CD4-positive, alpha-beta T cell treated with Interleukin-21 for 1 hour (primary cell): Measurements from ENCODE around the gene CST9L.

Experiments used
- DNase-seq: peaks from one replicate; pipeline ENCODE4 v3.0.0-alpha.2; 2020

CST9L gene

GRCh38 chr20:23542801-23543200 is 25.5 kb downstream of the CST9L start:
- DNase-seq, result no peak

- DNase-seq, result no peak
Observed at GRCh38 chr20:23541776-23542175, 26.5 kb downstream of the CST9L start.

- no peak for DNase-seq
Observed at GRCh38 chr20:23541330-23541729, 27.0 kb downstream of the CST9L start.

DNA sequence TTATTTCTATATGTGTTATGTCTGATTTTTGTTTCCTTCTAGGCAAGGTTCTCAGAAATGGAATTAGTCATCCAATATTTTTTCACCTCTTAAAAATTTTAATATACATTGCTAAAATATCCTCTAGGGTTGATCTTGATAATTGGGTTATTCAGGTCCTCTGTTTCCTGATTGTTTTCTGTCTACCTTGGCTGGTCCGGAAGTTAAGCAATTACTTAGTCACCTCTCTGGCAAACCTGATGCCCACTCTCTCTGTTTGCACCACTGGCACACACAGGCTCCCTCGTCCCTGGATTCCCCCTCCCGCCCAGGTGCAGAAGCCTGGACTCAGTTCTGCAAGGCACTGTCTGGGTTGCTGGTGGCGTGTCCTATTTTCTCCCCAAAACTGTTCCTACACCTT is 27.7 kb downstream of the CST9L start:
- DNase-seq, result no peak

- DNase-seq, result no peak
Observed at GRCh38 chr20:23537030-23537429, 31.3 kb downstream of the CST9L start.

- no peak for DNase-seq
Observed at GRCh38 chr20:23536328-23536974, 31.8 kb downstream of the CST9L start.

DNA sequence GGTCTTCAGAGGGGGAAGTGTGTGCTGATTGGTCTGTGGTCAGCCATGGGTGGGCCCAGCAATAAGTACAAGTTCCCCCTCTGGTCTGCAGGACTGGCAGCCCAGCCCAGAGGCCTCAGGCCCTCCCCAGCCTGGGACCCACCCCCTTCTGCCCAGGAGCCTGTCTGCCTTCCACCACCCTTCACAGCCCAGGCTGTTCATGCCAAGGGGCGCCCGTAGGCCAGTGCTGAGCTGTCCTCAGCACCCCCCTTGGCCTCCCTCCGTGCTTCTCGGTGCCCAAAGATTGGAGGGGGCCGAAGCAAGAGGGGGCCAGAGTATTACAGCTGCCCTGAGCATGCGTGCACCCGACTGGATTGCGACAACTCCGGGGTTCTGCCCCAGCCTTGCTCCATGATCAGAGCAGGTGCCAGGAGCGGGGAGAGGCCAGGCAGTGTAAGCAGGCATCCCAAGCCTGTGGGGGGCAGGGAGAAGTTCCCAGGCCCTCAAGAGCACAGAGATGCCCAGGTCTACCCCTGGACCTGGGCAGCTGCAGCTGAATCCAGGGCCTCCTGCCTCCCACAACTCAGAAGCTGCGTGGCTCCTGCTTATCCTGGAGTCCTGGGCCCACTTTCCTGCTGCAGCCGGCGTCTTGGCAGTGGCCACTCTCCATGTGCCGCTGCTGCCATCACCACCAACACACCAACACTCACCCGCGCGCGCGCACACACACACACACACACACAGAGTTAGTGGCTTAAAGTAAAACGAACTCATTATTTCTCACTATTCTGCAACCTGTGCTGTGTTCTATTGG is 33.3 kb downstream of the CST9L start:
- no peak for DNase-seq

GRCh38 chr20:23533161-23533560 is 35.1 kb downstream of the CST9L start:
- no peak for DNase-seq

- no peak for DNase-seq
Observed at GRCh38 chr20:23532533-23532932, 35.8 kb downstream of the CST9L start.

DNA sequence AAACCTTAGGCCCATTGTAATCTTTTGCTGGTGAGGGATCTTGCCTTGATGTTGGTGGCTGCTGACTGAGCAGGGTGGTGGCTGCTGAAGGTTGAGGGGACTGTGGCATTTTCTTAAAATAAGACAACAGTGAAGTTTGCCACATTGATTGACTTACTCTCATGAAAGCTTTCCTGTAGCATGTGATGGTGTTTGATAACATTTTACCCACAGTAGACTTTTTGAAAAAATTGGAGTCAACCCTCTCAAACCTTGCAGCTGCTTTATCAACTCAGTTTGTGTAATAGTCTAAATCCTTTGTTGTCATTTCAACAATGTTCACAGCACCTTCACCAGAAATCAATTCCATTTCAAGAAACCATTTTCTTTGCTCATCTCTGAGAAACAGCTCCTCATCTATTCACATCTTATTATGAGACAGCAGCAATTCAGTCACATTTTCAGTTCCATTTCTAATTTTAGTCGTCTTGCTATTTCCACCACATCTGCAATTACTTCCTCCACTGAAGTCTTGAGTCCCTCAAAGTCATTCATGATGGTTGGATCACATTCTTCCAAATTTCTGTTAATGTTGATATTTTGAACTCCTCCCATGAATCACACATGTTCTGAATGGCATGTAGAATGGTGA is 37.2 kb downstream of the CST9L start:
- DNase-seq, result no peak

DNA sequence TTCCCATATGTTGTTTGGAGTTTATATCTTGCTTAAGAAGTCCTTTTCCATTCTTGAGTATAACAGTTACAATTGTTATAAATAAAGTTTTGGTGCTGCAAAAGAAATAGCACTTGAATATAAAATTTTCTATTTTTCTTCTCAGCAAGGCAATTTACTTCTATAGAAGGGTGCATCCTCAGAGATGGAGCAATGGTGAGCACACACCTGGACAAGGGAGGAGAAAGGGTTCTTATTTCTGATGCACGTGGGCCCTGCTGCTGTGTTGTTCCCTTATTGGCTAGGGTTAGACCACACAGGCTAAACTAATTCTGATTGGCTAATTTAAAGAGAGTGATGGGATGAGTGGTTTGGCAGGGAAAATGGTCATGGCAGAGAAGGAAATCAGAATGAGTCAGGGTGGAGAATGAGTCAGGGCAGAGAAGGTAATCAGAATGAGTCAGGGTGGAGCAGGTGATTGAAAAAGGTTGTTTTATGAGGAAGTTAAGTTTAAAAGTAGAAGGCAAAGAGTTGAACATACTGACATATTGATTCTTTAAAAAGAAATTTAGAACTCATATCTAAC is 39.3 kb downstream of the CST9L start:
- DNase-seq, result no peak

- DNase-seq, result no peak
Observed at GRCh38 chr20:23526850-23527249, 41.4 kb downstream of the CST9L start.

- no peak for DNase-seq
Observed at GRCh38 chr20:23524146-23524545, 44.1 kb downstream of the CST9L start.

GRCh38 chr20:23520185-23520584 is 48.1 kb downstream of the CST9L start:
- DNase-seq, result no peak

GRCh38 chr20:23519556-23519955 is 48.7 kb downstream of the CST9L start:
- no peak for DNase-seq

DNA sequence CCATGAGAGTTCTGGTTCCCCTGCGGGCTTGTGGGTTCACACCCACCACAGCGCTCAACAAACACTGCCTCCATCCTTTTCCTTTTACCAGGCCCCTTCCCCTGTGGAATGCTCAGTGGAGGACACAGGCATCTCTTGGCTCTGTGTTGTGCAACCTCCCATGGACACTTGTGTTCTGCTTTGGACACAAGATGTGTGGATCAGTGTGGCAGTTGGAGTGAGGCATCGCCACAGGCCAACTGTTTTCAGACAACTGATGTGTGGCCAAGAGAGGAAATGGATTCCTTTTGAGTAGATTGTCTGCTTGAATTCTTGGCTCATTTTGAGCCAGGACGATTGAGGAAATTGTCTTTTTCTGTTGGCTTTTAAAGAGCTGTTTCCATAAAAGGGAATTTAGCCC is 50.6 kb downstream of the CST9L start:
- no peak for DNase-seq

GRCh38 chr20:23515250-23515939 is 52.9 kb downstream of the CST9L start:
- DNase-seq, result no peak

- no peak for DNase-seq
Observed at GRCh38 chr20:23514848-23515247, 53.4 kb downstream of the CST9L start.
